GM23248 (cell line): Measurements from ENCODE around the gene SPON2. TPM values are rescaled to one million over a fixed set of nuclear protein-coding genes. Genes with fewer than 3 reads are reported as not detected.

Source experiments
- DNase-seq: peaks from one replicate; pipeline ENCODE4 v3.0.0-alpha.2; 2015
- H2AFZ ChIP-seq: fragments of 200-600 bp; sonication (generic); 2 replicates; pipeline ENCODE4 v1.6.1; 2016; ENCODE audit warnings: antibody characterized with exemption
- H3F3A ChIP-seq: fragments of 200-600 bp; sonication (generic); 2 replicates; pipeline ENCODE4 v1.6.1; 2016; ENCODE audit warnings: mild to moderate bottlenecking, antibody characterized with exemption, mixed run types; ENCODE audit not compliant: insufficient read depth
- H3K27ac ChIP-seq: fragments of 200-600 bp; sonication (generic); 2 replicates; pipeline ENCODE4 v1.5.1; 2016; ENCODE audit warnings: mild to moderate bottlenecking
- H3K27me3 ChIP-seq: fragments of 200-600 bp; sonication (generic); replicated peaks from 2 replicates; pipeline ENCODE4 v1.6.1; 2016; ENCODE audit warnings: mild to moderate bottlenecking; ENCODE audit not compliant: insufficient read depth
- H3K36me3 ChIP-seq: fragments of 200-600 bp; sonication (generic); 2 replicates; pipeline ENCODE4 v1.6.1; 2016; ENCODE audit warnings: low read depth, mild to moderate bottlenecking
- H3K4me1 ChIP-seq: fragments of 200-600 bp; sonication (generic); 2 replicates; pipeline ENCODE4 v1.6.1; 2016; ENCODE audit warnings: mild to moderate bottlenecking; ENCODE audit not compliant: insufficient read depth
- H3K4me2 ChIP-seq: fragments of 200-600 bp; sonication (generic); one replicate; pipeline ENCODE4 v1.6.1; 2016; ENCODE audit warnings: mild to moderate bottlenecking; ENCODE audit not compliant: unreplicated experiment
- H3K4me3 ChIP-seq: fragments of 200-600 bp; sonication (generic); 2 replicates; pipeline ENCODE4 v1.5.1; 2016; ENCODE audit warnings: mild to moderate bottlenecking
- H3K79me2 ChIP-seq: fragments of 200-600 bp; sonication (generic); 2 replicates; pipeline ENCODE4 v1.6.1; 2016; ENCODE audit warnings: mild to moderate bottlenecking; ENCODE audit not compliant: insufficient read depth
- H3K9ac ChIP-seq: fragments of 200-600 bp; sonication (generic); 2 replicates; pipeline ENCODE4 v1.6.1; 2016; ENCODE audit warnings: mild to moderate bottlenecking
- H3K9me2 ChIP-seq: fragments of 200-600 bp; sonication (generic); 2 replicates; pipeline ENCODE4 v1.6.1; 2016; ENCODE audit warnings: mixed run types, mild to moderate bottlenecking, moderate library complexity; ENCODE audit not compliant: insufficient read depth
- H3K9me3 ChIP-seq: fragments of 200-600 bp; sonication (generic); one replicate; pipeline ENCODE4 v1.6.1; 2017; ENCODE audit warnings: low read depth
- H4K20me1 ChIP-seq: fragments of 200-600 bp; sonication (generic); 2 replicates; pipeline ENCODE4 v1.6.0; 2016; ENCODE audit not compliant: insufficient read depth
- EZH2 ChIP-seq: fragments of 200-600 bp; sonication (generic); IDR thresholded peaks from 2 replicates; pipeline ENCODE4 v1.6.1; 2018; ENCODE audit warnings: antibody characterized with exemption, mild to moderate bottlenecking; ENCODE audit not compliant: insufficient read depth, poor library complexity, severe bottlenecking
- EZH2phosphoT487 ChIP-seq: fragments of 200-600 bp; sonication (generic); IDR thresholded peaks from 2 replicates; pipeline ENCODE4 v1.6.1; 2018; ENCODE audit warnings: antibody characterized with exemption, moderate library complexity, mild to moderate bottlenecking, low read depth; ENCODE audit not compliant: insufficient read depth
- WGBS, 2 experiments: methylation state at CpG; one replicate each; pipeline ENCODE4 v1.1.6; 2015 to 2017; ENCODE audit warnings: low lambda C conversion rate in 2 of 2, low coverage in 1 of 2; ENCODE audit errors: missing lambda C conversion rate in 2 of 2; 5-methylcytosine and 5-hydroxymethylcytosine counted together
- in situ Hi-C: fragments of 300-500 bp; cut with MboI; formaldehyde crosslinking; loops from 2 replicates; pipeline ENCODE4 v1.15.0; 2020
- polyA plus RNA-seq: library from polyadenylated mRNA; unstranded; fragments of >200 nt; fragmentation: Nextera tagmentation; extraction: Ambion mirVana; gene quantifications from 2 replicates; pipeline ENCODE4 v1.2.1, GENCODE V29; 2016
- total RNA-seq: library from RNA; depleted of rRNA; stranded (reverse); fragments of >200 nt; shearing (Covaris generic); gene quantifications from 2 replicates; pipeline ENCODE4 v1.2.3, GENCODE V29; 2014

SPON2 gene
- total and polyA plus RNA-seq, 2 experiments from 2014 or later, result 5.7 to 6.2 TPM

DNA sequence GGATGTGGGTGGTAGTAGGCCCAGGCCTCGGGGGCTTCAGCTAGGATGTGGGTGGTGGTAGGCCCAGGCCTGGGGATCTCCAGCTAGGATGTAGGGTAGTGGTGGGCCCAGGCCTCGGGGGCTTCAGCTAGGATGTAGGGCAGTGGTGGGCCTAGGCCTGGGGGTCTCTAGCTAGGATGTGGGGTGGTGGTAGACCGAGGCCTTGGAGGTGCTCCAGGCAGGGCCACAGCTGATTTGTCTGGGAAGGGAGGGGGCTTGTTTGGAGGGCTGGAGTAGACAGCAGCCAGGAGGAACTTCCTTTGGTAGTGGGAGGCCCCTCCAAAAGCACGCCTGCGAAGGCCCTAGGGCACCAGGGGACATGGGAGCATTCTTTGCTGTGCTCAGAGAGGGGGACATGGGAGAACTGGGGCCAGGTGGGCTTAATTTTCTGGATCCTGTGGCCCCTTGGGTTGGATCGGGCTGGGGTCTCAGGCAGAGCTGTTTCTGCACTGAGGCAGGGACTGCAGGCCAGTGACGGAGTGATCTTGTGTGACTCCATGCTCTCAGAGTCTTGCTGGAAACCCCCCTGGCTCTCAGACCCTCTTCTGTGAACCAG, 3.3 kb upstream of the SPON2 start:
- Histone ChIP-seq H3K9me3 (no peaks in the 10 kb centered on the region), H3K4me1 (peaks cover 11% of the 10 kb centered on the region; the same call in 1 of the 2 replicates), H3K79me2 (no peaks in the 10 kb centered on the region), H3K27me3 (peaks cover 10% of the 10 kb centered on the region), H3K27ac (no peak overlapping the region), H2AFZ (no peak overlapping the region), H3K4me2 (no peak overlapping the region), H3K36me3 (no peaks in the 10 kb centered on the region), H3F3A (no peaks in the 10 kb centered on the region), H3K9ac (no peak overlapping the region), H3K9me2 (no peaks in the 10 kb centered on the region), H4K20me1 (no peaks in the 10 kb centered on the region), H3K4me3 (no peak overlapping the region)
- no peak for DNase-seq
- in situ Hi-C loops, result no loop called here
- 95% methylated on average over 7 of the region's 7 CpGs for WGBS, 2 experiments
- no peak for TF ChIP-seq EZH2
- TF ChIP-seq EZH2phosphoT487, result no peak

DNA sequence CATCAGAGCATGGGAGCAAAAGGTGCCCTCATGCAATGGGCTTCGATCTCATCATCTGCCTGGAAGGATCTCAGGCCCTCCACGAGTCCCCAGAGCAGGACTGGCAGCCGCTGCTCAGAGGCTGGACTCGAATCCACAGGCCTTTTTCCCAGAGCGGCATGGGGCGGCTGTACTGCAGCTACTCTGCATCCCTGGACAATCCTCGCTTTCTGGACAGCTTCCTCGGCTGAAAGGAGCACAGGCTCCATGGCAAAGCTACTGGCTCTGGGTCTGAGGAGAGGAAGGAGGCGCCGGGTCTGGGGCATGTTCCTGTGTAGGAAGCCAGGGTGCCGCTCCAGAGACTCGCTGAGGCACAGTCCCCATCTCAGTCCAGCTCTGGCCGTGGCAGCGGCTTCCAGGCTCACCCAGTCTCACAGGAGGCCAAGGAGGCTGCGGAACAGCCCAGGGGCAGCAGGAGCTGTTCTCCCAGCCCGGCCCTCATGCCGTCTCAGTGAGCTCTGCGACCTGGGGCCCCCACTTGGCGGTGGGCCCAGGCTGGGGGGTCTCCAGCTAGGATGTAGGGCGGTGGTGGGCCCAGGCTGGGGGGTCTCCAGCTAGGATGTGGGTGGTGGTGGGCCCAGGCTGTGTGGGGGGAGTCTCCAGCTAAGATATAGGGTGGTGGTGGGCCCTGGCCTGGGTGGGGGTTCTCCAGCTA, 2.7 kb upstream of the SPON2 start:
- no peak overlapping the region for H3K27ac ChIP-seq
- no peak overlapping the region for H3K4me3 ChIP-seq
- no peak for DNase-seq
- H3K4me1 ChIP-seq, result peaks cover 11% of the 10 kb centered on the region; the same call in 1 of the 2 replicates
- in situ Hi-C loops, result no loop called here
- H3K27me3 ChIP-seq, result peaks cover 10% of the 10 kb centered on the region
- no peaks in the 10 kb centered on the region for H4K20me1 ChIP-seq
- no peaks in the 10 kb centered on the region for H3K36me3 ChIP-seq
- no peak overlapping the region for H2AFZ ChIP-seq
- no peak overlapping the region for H3K9ac ChIP-seq
- H3K79me2 ChIP-seq, result no peaks in the 10 kb centered on the region
- no peak for TF ChIP-seq EZH2phosphoT487
- TF ChIP-seq EZH2, result no peak
- H3K9me3 ChIP-seq, result no peaks in the 10 kb centered on the region
- H3K9me2 ChIP-seq, result no peaks in the 10 kb centered on the region
- 72 to 76% methylated on average over 20 of the region's 20 CpGs for WGBS, 2 experiments
- no peak overlapping the region for H3K4me2 ChIP-seq
- no peaks in the 10 kb centered on the region for H3F3A ChIP-seq

DNA sequence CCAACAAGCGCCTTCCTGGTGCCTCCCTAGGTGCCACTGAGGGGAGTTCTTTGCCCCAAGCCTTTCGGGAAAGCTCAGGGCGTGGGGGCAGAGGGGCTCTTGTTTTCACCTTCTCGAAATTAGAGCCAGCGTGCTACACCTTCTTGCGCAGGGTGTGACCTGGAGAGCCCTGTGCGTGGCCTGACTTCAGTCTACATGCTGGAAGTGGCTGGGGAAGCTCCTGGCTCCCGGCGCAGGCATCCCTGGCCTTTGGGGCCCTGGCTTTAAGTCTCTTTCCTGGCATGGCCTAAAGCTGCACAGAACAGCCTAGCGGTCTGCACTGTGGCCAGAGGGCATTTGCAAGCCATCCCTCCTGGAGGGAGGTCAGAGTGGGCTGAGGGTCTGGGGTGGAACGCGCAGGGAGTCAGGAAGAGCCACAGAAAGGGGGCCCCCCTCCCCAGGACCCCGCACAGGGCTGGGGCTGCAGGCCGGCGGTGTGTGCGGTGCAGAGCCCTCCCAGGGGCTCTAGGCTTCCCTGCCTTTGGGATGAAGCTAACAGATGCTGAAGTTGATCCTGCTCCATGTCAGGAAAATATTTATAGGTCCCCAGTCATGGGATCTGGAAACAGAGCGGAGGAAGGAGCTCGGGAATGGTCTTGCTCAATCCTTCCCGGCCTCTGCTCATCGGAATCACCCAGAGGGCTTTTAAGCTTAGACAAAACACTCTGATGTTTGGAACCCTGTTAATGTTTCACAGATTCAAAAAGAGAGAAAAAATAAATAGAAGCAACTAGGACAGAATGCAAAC, 781 bp upstream of the SPON2 start:
- peak; percentile 66 for DNase-seq
- no peaks in the 10 kb centered on the region for H4K20me1 ChIP-seq
- no peaks in the 10 kb centered on the region for H3K79me2 ChIP-seq
- no peaks in the 10 kb centered on the region for H3K9me2 ChIP-seq
- no peak overlapping the region for H3K4me3 ChIP-seq
- no peak overlapping the region for H2AFZ ChIP-seq
- no peak for TF ChIP-seq EZH2
- TF ChIP-seq EZH2phosphoT487, result no peak
- in situ Hi-C loops, result no loop called here
- no peak overlapping the region for H3K27ac ChIP-seq
- H3K9ac ChIP-seq, result 0 out of 2 replicates have a peak overlapping the region, but pooled peaks have one; percentile 40
- H3F3A ChIP-seq, result no peaks in the 10 kb centered on the region
- peaks cover 11% of the 10 kb centered on the region; the same call in 1 of the 2 replicates for H3K4me1 ChIP-seq
- H3K4me2 ChIP-seq, result no peak overlapping the region
- H3K9me3 ChIP-seq, result no peaks in the 10 kb centered on the region
- H3K36me3 ChIP-seq, result no peaks in the 10 kb centered on the region
- H3K27me3 ChIP-seq, result peaks cover 10% of the 10 kb centered on the region
- WGBS, 2 experiments, result 35 to 42% methylated on average over 19 to 20 of the region's 20 CpGs
